IPS DF 4.7 (cell line): ENCODE results near the gene TAOK3.
"Not testable (repeated sequence)": the region's sequence is repeated elsewhere in the genome, so short reads cannot be mapped to it uniquely, and the experiment has no call there.

Experiments
- DNase-seq: peaks from one replicate; pipeline ENCODE4 v3.0.0-alpha.2; 2013; ENCODE audit warnings: low spot score; ENCODE audit errors: extremely low read depth

Gene TAOK3

DNA sequence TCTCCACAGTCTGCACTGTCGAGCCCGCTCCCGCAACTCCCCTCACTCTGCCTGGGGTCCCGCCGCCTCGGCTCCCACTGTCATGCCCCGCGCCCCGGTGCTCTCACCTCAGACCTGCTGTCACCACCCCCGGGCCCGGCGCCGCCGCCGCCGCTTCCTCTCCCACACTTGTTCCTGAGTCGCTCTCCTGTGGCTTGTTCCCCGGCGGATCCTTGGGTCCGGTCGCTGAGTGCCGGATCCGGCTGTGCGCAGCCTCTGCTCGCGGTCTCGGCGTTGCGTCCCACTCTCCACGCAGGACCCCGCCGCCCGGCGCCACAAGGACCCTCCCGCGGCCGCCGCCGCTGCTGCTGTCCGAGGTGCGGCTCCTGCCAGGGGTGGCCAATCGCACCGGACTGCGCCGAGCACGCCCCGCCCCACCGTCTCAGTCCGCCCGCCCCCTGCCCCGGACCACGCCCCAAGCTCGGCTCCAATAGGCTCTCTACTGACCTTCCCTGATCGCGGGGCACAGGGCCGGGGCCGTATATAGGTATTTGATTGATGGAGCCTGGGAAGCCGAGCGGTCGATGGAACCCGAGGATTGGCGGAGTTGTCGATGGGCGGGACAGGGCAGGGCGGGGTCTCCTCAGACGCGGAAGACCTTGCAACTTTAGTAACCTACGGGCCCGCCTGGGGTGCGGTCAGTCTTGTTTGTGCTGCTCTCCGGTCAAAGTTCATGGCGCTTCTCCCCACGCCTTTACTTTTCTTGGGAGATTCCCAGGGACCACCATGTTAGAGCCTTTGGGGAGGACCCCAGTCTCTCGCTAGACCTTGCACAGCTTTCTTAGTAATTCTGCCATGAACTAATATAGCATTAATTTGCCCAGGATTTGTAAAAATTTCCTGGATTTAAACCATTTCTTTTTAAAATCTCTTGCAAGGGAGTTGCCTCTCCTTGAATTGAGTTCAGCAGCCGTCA, at the start of gene TAOK3:
TAOK3 (minus strand) TSS at position 367 of the 955 bp plus-strand sequence. CDS start 117,340 bp downstream, outside the sequence.
- DNase-seq, result peak; percentile 84

DNA sequence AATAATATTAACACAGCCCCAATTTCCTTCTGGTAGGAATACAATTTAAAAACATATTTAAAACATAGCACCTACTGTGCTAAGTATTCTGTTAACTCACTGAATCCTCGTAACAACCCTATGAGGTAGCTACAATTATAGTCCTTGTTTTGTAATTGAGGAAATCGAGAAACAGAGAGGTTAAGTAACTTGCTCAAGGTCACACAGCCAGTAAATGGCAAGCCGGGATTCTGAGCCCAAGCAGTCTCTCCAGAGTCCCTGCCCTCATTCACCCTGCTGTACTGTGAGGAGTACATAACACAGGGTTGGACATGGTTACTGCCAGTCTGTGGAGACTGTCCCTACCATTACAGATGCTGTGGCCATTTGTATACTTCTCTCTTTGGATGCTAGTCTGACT, 48.0 kb upstream of the TAOK3 start:
- no peak for DNase-seq

DNA sequence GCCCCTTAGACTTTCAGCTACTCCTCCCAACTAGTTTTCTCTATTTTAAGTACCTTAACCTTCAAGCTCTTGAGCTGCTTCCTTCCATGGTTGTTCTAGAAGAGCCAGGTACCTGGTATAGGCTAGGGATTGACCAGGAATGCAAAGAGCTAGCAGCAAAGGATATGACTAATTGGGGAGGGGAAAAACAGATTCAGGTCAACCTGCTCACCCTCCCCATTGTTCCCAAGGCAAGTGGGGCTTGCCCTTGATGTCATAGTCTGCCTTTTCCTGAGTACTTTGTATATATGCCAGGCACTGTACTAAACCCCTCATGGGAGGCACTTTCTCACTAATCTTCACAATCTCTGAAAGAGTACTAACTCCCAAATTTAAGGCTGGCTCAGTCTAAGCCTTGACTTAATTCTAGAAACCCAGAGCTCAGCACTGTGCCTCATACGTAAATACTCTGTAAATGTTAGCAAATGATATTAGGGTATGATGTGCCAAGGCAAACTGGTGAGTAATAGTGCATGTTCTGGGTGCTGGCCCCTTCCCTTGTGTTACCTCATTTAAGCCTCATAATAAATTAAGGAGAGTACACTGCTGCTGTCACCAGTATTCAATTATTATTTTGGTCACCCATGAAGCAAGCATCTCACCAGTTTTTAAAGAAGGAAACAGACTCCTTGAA, 45.8 kb upstream of the TAOK3 start:
- no peak for DNase-seq

DNA sequence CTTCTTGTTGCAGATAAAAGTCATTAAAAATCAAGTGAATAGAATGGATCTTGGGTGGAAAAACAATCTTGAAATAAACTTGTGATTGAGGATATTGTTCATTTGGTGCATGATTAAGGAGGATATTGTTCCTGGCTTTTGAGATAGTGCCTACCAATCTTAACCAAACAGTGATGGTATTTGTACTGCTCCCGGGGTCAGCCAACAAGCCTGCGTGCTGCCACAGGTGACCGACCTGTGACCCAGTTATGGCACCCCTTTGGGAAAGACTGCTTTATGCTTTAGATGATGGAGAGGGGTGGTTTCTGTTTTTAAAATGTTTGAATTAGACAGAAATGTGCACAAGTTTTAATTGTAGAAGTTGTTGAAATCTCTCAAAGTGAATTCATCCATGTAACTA, 45.2 kb upstream of the TAOK3 start:
- no peak for DNase-seq

DNA sequence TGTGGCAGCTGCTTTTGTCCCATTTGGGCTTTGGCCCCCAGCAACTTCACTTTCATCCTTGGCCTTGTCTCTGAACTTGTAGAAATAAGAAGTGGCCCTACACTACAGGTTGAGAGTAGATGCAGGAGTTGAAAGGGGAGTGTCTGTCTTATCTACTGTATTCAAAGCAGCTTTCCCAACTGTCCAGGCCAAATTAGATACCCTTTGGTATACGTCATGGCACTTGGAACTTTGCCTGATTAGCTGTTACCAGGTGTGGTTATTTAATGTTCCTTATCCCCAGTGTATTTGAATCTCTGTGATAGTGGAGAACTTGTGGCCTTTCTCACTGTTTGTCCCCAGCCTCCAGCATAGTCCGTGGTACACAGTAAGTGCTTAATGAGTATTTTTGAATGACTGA, 37.1 kb upstream of the TAOK3 start:
- DNase-seq, result no peak

DNA sequence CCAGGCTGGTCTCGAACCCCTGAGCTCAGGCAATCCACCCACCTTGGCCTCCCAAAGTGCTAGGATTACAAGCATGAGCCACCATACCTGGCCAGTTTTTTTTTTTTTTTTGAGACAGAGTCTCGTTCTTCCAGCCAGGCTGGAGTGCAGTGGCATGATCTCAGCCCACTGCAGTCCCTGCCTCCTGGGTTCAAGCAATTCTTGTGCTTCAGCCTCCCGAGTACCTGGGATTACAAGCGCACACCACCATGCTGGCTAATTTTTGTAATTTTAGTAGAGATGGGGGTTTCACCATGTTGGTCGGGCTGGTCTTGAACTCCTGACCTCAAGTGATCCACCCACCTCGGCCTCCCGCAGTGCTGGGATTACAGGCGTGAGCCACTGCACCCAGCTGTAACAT, 35.5 kb upstream of the TAOK3 start:
- DNase-seq, result not testable (repeated sequence)

DNA sequence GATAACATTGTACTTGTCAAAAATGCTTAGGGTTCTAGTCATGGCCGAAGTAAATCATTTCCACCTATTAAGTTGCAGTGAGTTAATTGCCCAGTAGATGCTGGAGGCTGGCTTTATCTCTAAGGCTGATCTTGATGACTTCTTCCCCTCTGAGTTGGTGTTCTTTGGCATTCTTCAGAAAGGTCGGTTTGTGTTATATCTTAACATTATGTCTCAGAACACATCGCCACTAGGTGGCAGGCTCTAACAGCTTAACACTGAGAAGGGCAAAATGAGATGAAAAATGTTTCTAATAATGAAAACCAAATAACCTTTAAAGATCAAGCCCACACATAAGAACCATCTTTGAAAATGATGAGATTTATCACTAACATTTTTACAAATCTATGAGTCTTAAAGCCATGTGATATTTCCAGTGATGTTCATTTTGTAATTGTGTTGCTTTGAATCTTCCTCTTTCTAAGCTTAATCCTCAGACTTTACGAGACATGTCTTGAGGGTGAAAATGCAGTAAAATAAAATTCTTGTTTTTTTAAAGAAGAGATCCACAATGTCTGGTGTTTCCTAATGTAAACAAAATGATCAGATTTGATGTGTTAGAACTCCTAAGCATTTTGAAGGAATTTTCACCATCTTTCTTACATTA, 32.3 kb upstream of the TAOK3 start:
- DNase-seq, result peak; percentile 66

DNA sequence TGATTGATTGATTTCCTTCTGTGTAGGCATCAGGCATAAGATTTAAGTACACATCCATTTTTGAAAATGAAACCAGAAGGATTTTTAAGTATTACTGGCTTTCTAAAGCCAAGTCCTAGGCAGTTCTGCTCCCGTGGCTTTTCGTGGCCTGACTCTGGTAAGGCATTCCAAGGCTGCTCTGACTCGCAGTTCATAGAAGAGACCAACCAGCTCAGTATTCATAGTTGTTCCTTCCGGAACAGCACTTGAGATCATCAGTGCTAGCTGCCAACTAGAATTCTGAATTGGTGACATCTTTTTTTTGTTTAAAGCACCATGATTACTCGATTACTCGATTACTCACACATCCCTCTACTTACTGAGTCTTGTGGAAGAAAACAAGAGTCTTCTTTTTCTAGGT, 29.5 kb upstream of the TAOK3 start:
- DNase-seq, result no peak

DNA sequence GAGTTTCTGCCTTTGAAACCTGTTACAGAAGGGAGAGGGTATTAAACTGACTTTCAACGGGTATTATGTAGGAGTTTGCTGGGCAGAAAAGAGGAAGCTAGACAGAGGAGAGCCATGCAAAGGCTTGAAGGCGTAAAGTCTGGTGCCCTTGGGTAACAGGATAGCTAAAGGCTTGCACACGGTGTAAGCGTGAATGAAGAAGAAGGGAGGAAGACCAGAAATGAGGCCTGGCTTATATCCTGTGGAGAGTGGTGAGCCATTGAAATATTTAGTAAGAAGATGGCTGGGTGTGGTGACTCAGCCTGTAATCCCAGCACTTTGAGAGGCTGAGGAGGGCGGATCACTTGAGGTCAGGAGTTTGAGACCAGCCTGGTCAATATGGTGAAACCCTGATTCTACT, 26.2 kb upstream of the TAOK3 start:
- no peak for DNase-seq

DNA sequence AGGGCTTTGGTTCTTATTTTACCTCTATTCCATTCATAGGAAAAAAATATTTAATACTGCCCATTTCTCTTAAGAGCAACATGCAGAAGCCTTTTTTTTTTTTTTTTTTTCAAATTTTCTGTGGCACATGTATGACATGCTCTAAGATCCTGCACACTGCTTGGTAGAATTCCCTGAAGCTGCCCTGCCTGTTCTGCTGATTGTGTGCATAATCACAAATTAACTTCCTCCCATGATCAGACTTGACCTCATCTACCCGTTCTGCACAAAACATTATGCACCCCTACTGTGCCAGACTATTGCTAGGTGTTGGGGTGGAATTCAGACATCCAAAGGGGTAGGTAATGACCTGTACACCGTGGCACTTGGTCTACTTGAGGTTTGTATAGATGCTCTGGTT, 25.8 kb upstream of the TAOK3 start:
- DNase-seq, result no peak

DNA sequence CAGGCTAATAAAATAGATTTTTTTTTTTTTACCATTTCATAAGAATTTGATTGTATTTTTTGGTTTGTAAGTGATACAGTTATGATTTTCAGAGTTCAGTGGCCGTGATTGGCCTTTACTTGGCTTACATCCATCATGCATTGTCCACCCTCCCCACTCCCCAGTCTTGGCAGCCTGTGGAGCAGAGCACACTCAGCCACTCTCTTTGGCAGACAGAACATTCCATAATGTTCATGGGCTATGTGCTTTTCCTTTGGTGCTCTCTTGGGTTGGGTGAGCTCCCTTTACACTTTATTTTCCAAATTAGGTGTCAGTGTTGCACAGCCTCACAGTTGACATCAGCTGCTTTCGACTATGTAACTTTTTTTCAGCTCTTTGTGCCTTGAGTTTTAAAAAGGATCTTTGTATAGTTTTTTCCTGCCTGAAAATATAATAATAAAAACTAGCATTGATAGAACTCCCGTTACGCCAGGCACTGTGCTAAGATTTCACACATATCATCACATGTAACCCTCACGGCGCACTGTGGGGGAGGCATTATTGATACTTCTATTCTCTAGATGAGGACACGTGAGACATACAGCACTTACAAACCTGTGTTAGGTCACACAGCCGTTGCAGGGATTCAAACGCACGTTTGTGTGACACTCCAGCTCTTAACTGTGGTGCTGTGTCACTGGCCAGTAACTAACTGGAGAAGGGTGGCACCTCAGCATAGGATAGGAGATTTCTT, 25.2 kb upstream of the TAOK3 start:
- DNase-seq, result no peak

DNA sequence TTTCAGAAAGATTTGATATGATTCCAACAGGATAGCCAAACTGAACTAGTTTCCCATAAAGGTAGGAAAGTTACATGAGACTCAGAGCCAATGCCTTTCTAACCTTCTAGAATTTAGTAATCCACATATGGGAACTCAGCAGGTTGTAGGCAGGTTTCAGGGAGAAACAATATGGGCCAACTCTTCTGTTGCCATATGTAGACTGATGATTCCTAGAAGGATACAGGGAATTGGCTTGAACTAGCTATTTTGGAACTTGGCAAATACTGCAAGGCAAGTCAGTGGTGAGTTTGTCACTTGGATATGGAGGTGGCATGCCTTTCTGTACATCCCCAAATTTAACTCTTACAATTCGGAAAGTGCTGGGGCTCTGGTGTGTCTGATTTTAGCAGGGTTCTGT, 19.1 kb upstream of the TAOK3 start:
- no peak for DNase-seq

DNA sequence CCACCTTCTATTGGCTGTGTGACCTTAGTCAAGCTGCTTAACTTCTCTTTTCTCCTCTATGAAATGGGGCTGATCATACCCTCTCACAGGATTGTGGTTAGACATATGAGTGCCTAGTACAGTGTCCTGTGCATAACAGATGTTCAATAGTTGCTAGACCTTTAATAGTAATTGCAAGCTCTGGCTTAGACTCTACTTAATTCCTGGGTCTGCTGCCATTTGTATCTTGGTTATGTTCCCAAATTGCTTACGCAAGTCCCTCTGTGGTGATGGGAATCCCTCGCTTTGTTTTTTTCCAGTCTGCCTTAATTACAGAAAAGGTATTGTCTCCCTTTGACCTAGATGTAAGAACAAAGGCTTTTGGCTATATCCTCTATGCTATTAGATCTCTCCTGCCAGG, 18.7 kb upstream of the TAOK3 start:
- no peak for DNase-seq

DNA sequence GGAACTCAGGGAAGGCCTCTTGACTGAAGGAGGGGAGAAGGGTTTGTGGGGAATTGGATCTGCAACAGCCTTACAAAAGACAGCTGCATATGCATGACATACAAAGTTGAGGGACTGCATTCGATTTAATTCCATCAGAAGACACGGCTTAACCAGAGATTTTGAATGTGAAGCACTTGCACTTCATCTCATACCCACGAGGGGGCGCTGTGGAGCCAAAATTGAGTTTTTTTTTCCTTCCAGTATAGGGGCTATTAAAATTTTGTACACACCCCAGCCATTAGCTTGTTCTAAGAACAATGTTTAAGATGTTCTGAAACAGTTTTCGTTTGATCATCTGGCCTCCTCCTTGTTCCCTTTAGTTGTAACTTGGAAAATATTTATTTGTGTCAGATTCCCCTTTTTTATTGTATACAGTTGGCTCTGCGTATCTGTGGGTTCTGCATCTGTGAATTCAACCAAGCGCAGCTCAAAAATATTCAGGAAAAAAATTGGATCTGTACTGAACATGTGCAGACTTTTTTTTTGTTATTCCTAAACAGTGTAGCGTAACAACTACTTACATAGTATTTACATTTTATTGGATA, 5.3 kb upstream of the TAOK3 start:
- DNase-seq, result no peak

DNA sequence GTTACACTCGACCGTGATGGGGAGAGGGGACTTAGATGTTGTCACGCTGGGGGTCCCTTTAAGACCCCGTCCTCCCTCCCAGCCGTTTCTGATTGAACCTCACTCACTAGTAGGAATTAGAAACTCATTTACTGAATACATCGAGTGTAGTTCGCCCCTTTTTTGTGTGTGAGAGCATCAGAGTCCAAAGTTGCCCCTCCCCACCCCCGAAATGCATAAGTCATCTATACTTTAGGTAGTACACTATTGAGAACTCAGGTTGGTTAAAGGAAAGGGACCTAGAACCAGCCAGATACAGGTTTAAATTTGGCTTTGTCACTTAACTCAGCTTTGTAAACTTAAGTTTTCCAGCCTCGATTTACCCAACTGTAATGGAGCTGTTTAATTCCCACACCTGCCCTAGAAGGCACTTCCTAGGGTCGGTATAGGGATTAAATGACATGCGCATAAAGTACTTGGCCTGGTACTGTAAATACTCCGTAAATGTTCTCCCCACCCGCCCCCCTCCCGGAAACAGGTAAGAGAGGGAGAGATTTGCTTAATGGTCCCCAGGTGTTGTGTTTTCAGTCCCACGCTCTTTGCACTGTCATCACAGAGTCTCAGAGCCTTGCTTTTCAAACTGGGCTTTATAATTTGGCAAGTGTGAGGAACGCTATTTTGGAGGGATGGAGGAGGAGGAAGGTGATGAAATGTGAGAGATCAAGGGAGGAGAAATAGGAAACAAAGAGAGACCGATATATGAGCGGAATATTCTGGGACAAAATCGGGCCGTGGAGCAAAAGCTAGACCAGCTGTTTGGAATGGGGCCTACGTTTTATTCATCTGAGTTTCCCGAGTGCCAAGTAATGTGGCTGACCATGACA, 4.5 kb upstream of the TAOK3 start:
- DNase-seq, result no peak

DNA sequence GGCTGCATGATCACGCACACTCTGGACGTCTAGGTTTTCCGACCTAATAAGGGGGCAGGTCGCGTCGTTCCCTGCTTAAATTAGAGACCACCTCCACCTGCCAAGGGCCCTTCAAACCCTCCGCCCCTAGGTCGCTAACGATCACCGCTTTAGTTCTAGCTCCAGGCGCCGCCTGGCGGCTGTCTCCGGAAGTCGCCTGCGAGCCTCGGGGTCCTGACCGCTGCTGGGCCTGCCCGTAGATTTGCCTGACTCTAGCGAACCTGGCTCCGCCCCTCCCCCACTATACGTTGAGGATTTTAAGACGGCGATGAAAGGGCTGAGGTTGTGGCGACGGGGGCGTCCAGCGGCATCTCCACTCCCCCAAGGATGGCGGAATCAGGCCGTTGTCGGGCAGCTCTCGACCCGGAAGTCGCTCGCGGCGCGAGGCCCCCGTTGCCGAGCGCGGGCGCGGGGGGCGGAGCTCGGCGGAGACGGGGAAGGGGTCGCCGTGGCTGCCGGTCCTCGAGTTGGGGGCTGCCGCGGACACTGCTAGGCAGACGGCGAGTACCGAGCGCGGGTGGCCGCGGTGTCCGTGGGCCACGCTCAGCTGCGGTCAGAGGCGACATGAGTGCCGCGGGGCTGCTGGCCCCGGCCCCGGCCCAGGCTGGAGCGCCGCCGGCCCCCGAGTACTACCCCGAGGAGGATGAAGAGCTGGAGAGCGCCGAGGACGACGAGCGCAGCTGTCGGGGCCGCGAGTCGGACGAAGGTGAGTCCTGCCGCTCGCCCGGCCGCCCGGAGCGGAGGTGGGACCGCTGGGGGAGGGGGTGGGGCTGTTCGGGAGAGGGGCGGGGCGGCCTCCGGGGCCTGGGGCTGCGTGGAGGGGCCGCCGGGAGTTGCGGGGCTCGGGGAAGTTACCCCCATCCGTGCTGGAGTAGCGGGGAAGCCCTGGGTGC, 3.6 kb upstream of the TAOK3 start, which contains the start of gene SUDS3:
SUDS3 (plus strand) TSS at position 467 of the 932 bp plus-strand sequence; CDS start at position 604, 137 bp downstream.
- DNase-seq, result peak; percentile 75

DNA sequence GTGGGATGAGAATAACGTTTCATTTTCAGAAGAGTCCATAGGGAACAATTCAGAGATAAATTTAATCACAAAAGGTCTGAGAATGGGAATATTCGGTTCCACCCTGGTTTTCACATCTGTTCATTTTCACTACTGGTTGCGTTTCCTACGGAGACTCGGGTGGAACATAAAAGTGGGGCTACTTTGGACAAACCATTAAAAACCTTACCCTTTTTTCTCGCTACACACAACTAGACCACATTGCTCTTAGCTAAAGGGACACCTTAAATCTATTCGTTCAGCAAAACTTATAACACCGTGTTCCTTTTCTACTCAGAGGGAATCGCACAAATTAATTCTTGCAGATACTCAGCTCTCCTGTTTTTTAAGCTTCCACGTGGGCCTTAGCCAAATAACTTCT, 2.6 kb upstream of the TAOK3 start:
- DNase-seq, result no peak

DNA sequence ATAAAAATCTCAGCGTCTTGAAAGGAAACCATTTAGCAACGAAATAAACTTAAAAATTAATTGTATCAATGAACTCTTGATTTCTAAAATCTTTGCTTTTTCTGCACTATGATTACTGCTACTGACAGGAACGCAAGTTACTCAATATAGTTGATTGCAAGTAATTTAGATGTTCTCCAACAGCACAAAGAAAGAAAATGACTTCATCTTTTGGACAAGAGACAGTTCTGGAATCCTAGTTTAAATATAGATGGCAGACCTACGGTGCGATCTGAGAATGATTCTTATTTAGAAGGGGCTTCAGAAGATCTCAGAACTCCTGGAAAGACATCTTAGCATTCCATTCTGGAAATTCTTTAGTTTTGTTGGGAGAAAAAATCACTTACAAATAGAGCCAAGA, 2.2 kb upstream of the TAOK3 start:
- DNase-seq, result no peak
